ENCODE data around the gene P4HB. TPM values are rescaled to one million over a fixed set of nuclear protein-coding genes. Genes with fewer than 3 reads are reported as not detected.
A peak's percentile ranks its signal among the peaks of the same experiment; 100 is the strongest.

Gene P4HB
- total and polyA plus RNA-seq, 12 donors, result 244 to 801 (median 332) TPM

DNA sequence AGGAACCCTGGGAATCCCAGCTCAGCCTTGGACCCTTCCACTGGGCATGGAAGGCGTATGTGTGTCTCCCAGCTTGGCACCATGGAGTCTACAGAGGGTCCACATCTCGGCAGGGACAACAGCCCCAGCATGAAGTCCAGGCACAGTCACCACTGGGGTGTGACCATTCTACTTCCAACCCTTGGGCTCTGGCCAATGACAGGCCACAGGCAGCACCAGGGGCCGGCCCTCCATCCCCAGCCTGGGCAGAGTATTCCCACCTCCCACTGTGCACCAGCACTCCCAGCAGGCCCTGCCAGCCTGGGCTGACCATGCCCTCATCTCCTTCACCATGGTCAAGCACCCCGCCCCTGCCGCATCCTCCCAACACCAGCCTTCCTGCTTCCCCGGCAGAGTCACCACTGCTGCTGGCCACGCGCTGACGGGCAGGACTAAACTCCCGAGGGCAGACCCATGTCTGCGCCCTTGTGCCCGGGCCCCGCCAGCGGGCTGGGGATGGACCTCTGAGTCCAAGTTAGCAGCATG is 15.9 kb downstream of the P4HB start:
- TF ChIP-seq, protein P1, sequence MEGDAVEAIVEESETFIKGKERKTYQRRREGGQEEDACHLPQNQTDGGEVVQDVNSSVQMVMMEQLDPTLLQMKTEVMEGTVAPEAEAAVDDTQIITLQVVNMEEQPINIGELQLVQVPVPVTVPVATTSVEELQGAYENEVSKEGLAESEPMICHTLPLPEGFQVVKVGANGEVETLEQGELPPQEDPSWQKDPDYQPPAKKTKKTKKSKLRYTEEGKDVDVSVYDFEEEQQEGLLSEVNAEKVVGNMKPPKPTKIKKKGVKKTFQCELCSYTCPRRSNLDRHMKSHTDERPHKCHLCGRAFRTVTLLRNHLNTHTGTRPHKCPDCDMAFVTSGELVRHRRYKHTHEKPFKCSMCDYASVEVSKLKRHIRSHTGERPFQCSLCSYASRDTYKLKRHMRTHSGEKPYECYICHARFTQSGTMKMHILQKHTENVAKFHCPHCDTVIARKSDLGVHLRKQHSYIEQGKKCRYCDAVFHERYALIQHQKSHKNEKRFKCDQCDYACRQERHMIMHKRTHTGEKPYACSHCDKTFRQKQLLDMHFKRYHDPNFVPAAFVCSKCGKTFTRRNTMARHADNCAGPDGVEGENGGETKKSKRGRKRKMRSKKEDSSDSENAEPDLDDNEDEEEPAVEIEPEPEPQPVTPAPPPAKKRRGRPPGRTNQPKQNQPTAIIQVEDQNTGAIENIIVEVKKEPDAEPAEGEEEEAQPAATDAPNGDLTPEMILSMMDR (IDR thresholded peaks at IDR 0.05), result no peak
- Histone ChIP-seq H3K4me1 (peaks cover 0 to 17% (median 9%) of the 10 kb centered on the region in 9 donors), H3K36me3 (peaks cover 21 to 73% (median 56%) of the 10 kb centered on the region in 9 donors), H3K9me3 (no peaks in the 10 kb centered on the region), H3K27ac (no peak overlapping the region), H3K27me3 (no peaks in the 10 kb centered on the region), H3K4me3 (no peak overlapping the region)
- intact Hi-C loops (cut with DNase I), result no loop called here
- WGBS, 2 donors, result 88 to 91% methylated on average over 14 of the region's 14 CpGs
- DNase-seq, result no peak
- ATAC-seq, result peak in 2 of 8 donors; percentile 6 to 13

DNA sequence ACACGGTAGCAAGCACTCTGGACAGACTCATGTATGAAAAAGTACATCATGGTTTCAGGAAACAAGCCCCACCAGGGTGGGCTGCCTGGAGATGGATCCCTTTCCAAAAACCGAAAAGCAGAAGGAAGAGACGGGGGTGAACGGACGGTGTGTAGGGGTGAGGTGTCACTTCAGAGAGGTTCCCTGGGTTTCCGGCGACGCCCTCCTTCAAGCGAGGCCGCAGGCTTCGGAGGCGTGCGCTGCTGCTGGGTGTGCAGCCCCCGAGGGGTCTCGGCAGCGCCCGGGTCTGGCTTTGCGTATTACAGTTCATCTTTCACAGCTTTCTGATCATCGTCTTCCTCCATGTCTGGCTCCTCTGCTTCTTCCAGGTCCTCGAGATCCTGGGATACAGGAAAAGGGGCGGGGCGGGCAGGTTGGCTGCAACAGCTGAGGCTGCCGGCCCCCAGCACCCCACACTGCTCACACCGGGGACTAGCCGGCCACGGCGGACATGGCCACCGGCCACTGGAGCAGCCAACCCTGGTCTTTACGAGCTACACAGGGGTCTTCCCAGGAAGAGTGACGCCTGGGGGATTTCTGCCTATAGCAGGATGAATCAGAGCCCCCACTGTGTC is 16.5 kb downstream of the P4HB start:
- WGBS, 2 donors, result 94% methylated on average over 30 of the region's 30 CpGs
- no peak for ATAC-seq
- Histone ChIP-seq H3K27ac (no peak overlapping the region), H3K9me3 (no peaks in the 10 kb centered on the region), H3K36me3 (peaks cover 21 to 67% (median 56%) of the 10 kb centered on the region in 9 donors), H3K27me3 (no peaks in the 10 kb centered on the region), H3K4me1 (peaks cover 0 to 17% (median 9%) of the 10 kb centered on the region in 9 donors), H3K4me3 (no peak overlapping the region)
- intact Hi-C loops (cut with DNase I), result no loop called here
- no peak for DNase-seq
- TF ChIP-seq, protein P1 (IDR thresholded peaks at IDR 0.05), result no peak

DNA sequence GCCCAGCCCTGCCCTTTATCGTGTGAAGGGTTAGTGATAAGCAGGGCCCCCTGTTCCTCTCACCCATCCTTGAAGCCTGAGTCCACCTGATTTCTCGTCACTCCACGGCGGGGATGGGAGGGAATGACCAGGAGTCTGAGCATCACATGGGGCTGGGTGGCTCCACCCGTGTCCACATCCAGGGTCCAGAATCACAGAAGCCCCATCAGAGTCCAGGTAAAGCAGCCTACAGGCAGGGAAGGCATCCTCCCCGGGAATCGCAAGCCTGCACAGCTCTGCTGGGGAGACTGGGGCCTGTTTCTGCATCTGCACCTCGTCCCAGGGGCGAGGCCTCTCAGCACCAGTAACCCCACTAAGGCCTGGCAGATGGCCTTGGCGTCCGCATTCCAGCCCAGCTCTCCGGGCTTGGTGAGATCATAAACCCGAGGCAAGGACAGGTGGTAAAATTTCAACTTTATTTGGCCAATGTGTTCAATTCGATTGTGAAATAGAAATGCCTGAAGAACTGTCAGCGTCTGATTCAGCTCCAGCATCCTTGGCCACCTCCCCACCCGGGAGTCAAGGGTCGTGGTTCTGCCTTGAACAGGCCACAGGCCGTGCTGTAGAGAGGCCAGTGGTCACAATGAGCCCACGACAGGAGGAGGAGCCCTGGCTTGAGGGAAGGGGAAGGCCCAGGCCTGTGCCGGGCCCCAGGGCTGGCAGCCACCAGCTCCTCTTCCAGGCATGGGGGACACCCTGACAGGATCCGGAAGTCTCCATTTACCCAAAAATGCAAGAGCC is 17.4 kb downstream of the P4HB start:
- Histone ChIP-seq H3K4me3 (no peak overlapping the region), H3K27ac (no peak overlapping the region), H3K36me3 (peaks cover 15 to 58% (median 51%) of the 10 kb centered on the region in 9 donors), H3K9me3 (no peaks in the 10 kb centered on the region), H3K27me3 (no peaks in the 10 kb centered on the region), H3K4me1 (peaks cover 0 to 17% (median 10%) of the 10 kb centered on the region in 9 donors)
- DNase-seq (no peak), ATAC-seq (peak in 1 of 8 donors; percentile 5)
- intact Hi-C loops (cut with DNase I), result no loop called here
- 76 to 79% methylated on average over 21 of the region's 21 CpGs for WGBS, 2 donors
- TF ChIP-seq, protein P1 (IDR thresholded peaks at IDR 0.05), result no peak

DNA sequence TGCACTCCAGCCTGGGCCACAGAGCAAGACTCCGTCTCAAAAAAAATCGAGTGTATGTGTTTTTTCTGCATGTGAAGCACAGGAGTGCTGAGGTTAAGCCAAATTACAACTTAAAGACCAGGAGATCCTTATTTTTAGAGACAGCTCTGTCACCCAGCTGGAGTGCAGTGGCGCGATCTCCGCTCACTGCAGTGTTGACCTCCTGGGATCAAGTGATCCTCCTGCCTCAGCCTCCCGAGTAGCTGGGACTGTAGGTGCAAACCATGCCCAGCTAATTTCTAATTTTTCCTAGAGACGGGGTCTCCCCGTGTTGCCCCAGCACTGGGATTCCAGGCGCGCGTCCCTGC is 18.0 kb downstream of the P4HB start:
- Histone ChIP-seq H3K4me3 (no peak overlapping the region), H3K36me3 (peaks cover 10 to 53% (median 45%) of the 10 kb centered on the region in 9 donors), H3K4me1 (peaks cover 0 to 18% (median 10%) of the 10 kb centered on the region in 9 donors), H3K27ac (no peak overlapping the region), H3K27me3 (no peaks in the 10 kb centered on the region), H3K9me3 (no peaks in the 10 kb centered on the region)
- TF ChIP-seq, protein P1 (IDR thresholded peaks at IDR 0.05), result no peak
- DNase-seq (no peak), ATAC-seq (no peak)
- 91 to 96% methylated on average over 11 of the region's 11 CpGs for WGBS, 2 donors
- intact Hi-C loops (cut with DNase I), result no loop called here

Data from heart right ventricle (tissue), 16 donors.